COLO668 (cell line): Measurements from ENCODE around the gene GAD2.
"Not testable (repeated sequence)": the region's sequence is repeated elsewhere in the genome, so short reads cannot be mapped to it uniquely, and the experiment has no call there.

Experiments used
- DNase-seq: peaks from one replicate; lab custom pipeline; 2025; ENCODE audit not compliant: unreplicated experiment; lab: John Stamatoyannopoulos, UW

The GAD2 gene

GRCh38 chr10:26314265-26315013, 97.9 kb downstream of the GAD2 start:
- no peak for DNase-seq

- no peak for DNase-seq
Observed at GRCh38 chr10:26318672-26319071, 102.1 kb downstream of the GAD2 start.

GRCh38 chr10:26323219-26323618, 106.6 kb downstream of the GAD2 start:
- DNase-seq: no peak

GRCh38 chr10:26326851-26327250, 110.3 kb downstream of the GAD2 start:
- no peak for DNase-seq

- DNase-seq: no peak
Observed at GRCh38 chr10:26327811-26328210, 111.2 kb downstream of the GAD2 start.

- DNase-seq: no peak
Observed at GRCh38 chr10:26331371-26331770, 114.8 kb downstream of the GAD2 start.

- DNase-seq: no peak
Observed at GRCh38 chr10:26334232-26334931, 117.8 kb downstream of the GAD2 start.

- DNase-seq: peak; percentile 10
Observed at GRCh38 chr10:26334932-26335573, 118.5 kb downstream of the GAD2 start.

GRCh38 chr10:26335574-26336093, 119.1 kb downstream of the GAD2 start:
- no peak for DNase-seq

GRCh38 chr10:26336979-26337378, 120.4 kb downstream of the GAD2 start:
- DNase-seq: no peak

GRCh38 chr10:26341701-26342100, 125.1 kb downstream of the GAD2 start:
- DNase-seq: no peak

GRCh38 chr10:26348821-26349417, 132.3 kb downstream of the GAD2 start:
- not testable (repeated sequence) for DNase-seq
